Neural cell (in vitro differentiated cells): ENCODE results near the gene MAGI2. TPM values are rescaled to one million over a fixed set of nuclear protein-coding genes. Genes with fewer than 3 reads are reported as not detected.

Experiments
- H2AFZ ChIP-seq: fragments of 200-600, 300-800 bp; sonication (generic), shearing (Covaris generic); 2 replicates; pipeline ENCODE4 v1.6.0; 2014; ENCODE audit warnings: low read depth, mild to moderate bottlenecking, antibody characterized with exemption, low read length, moderate library complexity
- H3F3A ChIP-seq: fragments of 200-600 bp; shearing (Covaris generic); 2 replicates; pipeline ENCODE4 v1.6.1; 2016; ENCODE audit warnings: mild to moderate bottlenecking, moderate library complexity, mixed read lengths, antibody characterized with exemption, low read length; ENCODE audit not compliant: insufficient read depth, poor library complexity, severe bottlenecking
- H3K27ac ChIP-seq: fragments of 200-600, 300-800 bp; sonication (generic), shearing (Covaris generic); 2 replicates; pipeline ENCODE4 v1.5.1; 2014; ENCODE audit warnings: mild to moderate bottlenecking, low read length, moderate library complexity
- H3K27me3 ChIP-seq: fragments of 300-800, 200-600 bp; sonication (generic), shearing (Covaris generic); 2 replicates; pipeline ENCODE4 v1.6.0; 2014; ENCODE audit warnings: mild to moderate bottlenecking, low read depth, low read length, moderate library complexity; ENCODE audit not compliant: insufficient read depth
- H3K36me3 ChIP-seq: fragments of 300-800, 200-600 bp; sonication (generic), shearing (Covaris generic); 2 replicates; pipeline ENCODE4 v1.5.1; 2014; ENCODE audit warnings: mild to moderate bottlenecking, antibody characterized with exemption, low read length, moderate library complexity; ENCODE audit not compliant: insufficient read depth
- H3K4me2 ChIP-seq: fragments of 300-800, 200-600 bp; sonication (generic), shearing (Covaris generic); 2 replicates; pipeline ENCODE4 v1.6.0; 2014; ENCODE audit warnings: mild to moderate bottlenecking, low read length
- H3K4me3 ChIP-seq: fragments of 300-800, 200-600 bp; sonication (generic), shearing (Covaris generic); 2 replicates; pipeline ENCODE4 v1.5.1; 2014; ENCODE audit warnings: mild to moderate bottlenecking, low read length, moderate library complexity
- H3K79me2 ChIP-seq: fragments of 200-600 bp; shearing (Covaris generic); replicated peaks from 2 replicates; pipeline ENCODE4 v1.6.0; 2014; ENCODE audit warnings: mild to moderate bottlenecking, low read length, moderate library complexity; ENCODE audit not compliant: insufficient read depth
- H3K9ac ChIP-seq: fragments of 300-800, 200-600 bp; sonication (generic), shearing (Covaris generic); 2 replicates; pipeline ENCODE4 v1.6.1; 2016; ENCODE audit warnings: mild to moderate bottlenecking, low read length, mixed read lengths
- H3K9me2 ChIP-seq: fragments of 200-600 bp; shearing (Covaris generic); 2 replicates; pipeline ENCODE4 v1.6.1; 2016; ENCODE audit warnings: mild to moderate bottlenecking, low read length, mixed read lengths; ENCODE audit not compliant: insufficient read depth
- H3K9me3 ChIP-seq: fragments of 200-600, 300-800 bp; sonication (generic), shearing (Covaris generic); 2 replicates; pipeline ENCODE4 v1.6.1; 2016; ENCODE audit warnings: mild to moderate bottlenecking, mixed run types, low read length, moderate library complexity, mixed read lengths
- H4K20me1 ChIP-seq: fragments of 200-600 bp; shearing (Covaris generic); 2 replicates; pipeline ENCODE4 v1.6.1; 2016; ENCODE audit warnings: mild to moderate bottlenecking, mixed run types; ENCODE audit not compliant: insufficient read depth
- CTCF ChIP-seq: fragments of 450-650 bp; IDR thresholded peaks from 2 replicates; pipeline ENCODE4 v1.5.1; 2014; ENCODE audit warnings: antibody characterized with exemption, mild to moderate bottlenecking, moderate library complexity; ENCODE audit not compliant: poor library complexity, severe bottlenecking
- EP300 ChIP-seq: fragments of 450-650 bp; conservative IDR thresholded peaks from 2 replicates; pipeline ENCODE4 v1.6.1; 2014; ENCODE audit warnings: antibody characterized with exemption, mild to moderate bottlenecking, moderate library complexity; ENCODE audit not compliant: poor library complexity, severe bottlenecking
- EZH2 ChIP-seq: fragments of 200-600, 300-800 bp; shearing (Covaris generic), sonication (generic); IDR thresholded peaks from 2 replicates; pipeline ENCODE4 v1.6.1; 2014; ENCODE audit warnings: antibody characterized with exemption, low read length, borderline replicate concordance, mild to moderate bottlenecking; ENCODE audit not compliant: insufficient read depth, poor library complexity, severe bottlenecking
- MXI1 ChIP-seq: fragments of 450-650 bp; conservative IDR thresholded peaks from 2 replicates; pipeline ENCODE4 v1.6.1; 2014; ENCODE audit warnings: antibody characterized with exemption, mild to moderate bottlenecking; ENCODE audit not compliant: poor library complexity, severe bottlenecking
- POLR2AphosphoS5 ChIP-seq: IDR thresholded peaks from 2 replicates; pipeline ENCODE4 v1.6.1; 2012
- RAD21 ChIP-seq: fragments of 450-650 bp; conservative IDR thresholded peaks from 2 replicates; pipeline ENCODE4 v1.6.1; 2014; ENCODE audit warnings: antibody characterized with exemption, mild to moderate bottlenecking, moderate library complexity
- REST ChIP-seq: IDR thresholded peaks from 2 replicates; pipeline ENCODE4 v1.6.1; 2012; ENCODE audit warnings: borderline replicate concordance
- SMC3 ChIP-seq: fragments of 450-650 bp; conservative IDR thresholded peaks from 2 replicates; pipeline ENCODE4 v1.6.1; 2014; ENCODE audit warnings: antibody characterized with exemption, mild to moderate bottlenecking, moderate library complexity; ENCODE audit not compliant: poor library complexity
- TAF1 ChIP-seq: IDR thresholded peaks from 2 replicates; pipeline ENCODE4 v1.6.1; 2012; ENCODE audit warnings: low read depth
- polyA plus RNA-seq: library from polyadenylated mRNA; depleted of rRNA; stranded (reverse); fragments of >200 nt; gene quantifications from 2 replicates; pipeline ENCODE4 v1.2.3, GENCODE V29; 2014

The MAGI2 gene
- polyA plus RNA-seq, 1 donor from 2014 or later = 19.3 TPM

GRCh38 chr7:79308192-79308591 lies 145.3 kb downstream of the MAGI2 start:
- Histone ChIP-seq H3K36me3 (no peaks in the 10 kb centered on the region), H2AFZ (no peak overlapping the region), H3F3A (no peaks in the 10 kb centered on the region), H4K20me1 (no peaks in the 10 kb centered on the region), H3K9me2 (no peaks in the 10 kb centered on the region), H3K79me2 (no peaks in the 10 kb centered on the region), H3K9me3 (no peaks in the 10 kb centered on the region), H3K4me2 (no peak overlapping the region), H3K27me3 (no peaks in the 10 kb centered on the region), H3K27ac (no peak overlapping the region), H3K9ac (no peak overlapping the region), H3K4me3 (no peak overlapping the region)
- TF ChIP-seq EP300 = no peak
- no peak for TF ChIP-seq RAD21
- no peak for TF ChIP-seq TAF1
- no peak for TF ChIP-seq SMC3
- TF ChIP-seq MXI1 = no peak
- TF ChIP-seq REST = no peak
- no peak for TF ChIP-seq POLR2AphosphoS5
- peak; percentile 30 for TF ChIP-seq CTCF

- H4K20me1 ChIP-seq = no peaks in the 10 kb centered on the region
- no peaks in the 10 kb centered on the region for H3K9me2 ChIP-seq
- H3K27me3 ChIP-seq = no peaks in the 10 kb centered on the region
- no peak overlapping the region for H3K4me3 ChIP-seq
- no peaks in the 10 kb centered on the region for H3K36me3 ChIP-seq
- H2AFZ ChIP-seq = no peak overlapping the region
- H3K79me2 ChIP-seq = no peaks in the 10 kb centered on the region
- H3K4me2 ChIP-seq = no peak overlapping the region
- H3F3A ChIP-seq = no peaks in the 10 kb centered on the region
- TF ChIP-seq POLR2AphosphoS5 = no peak
- TF ChIP-seq REST = no peak
- TF ChIP-seq RAD21 = no peak
- no peak for TF ChIP-seq CTCF
- no peak for TF ChIP-seq EP300
- no peak for TF ChIP-seq TAF1
- TF ChIP-seq SMC3 = no peak
- no peak for TF ChIP-seq EZH2
- no peak for TF ChIP-seq MXI1
- H3K9ac ChIP-seq = no peak overlapping the region
- no peak overlapping the region for H3K27ac ChIP-seq
- H3K9me3 ChIP-seq = no peaks in the 10 kb centered on the region
Observed at GRCh38 chr7:79307376-79307775, 146.1 kb downstream of the MAGI2 start.
